Measurements from ENCODE around the gene MKKS. TPM values are rescaled to one million over a fixed set of nuclear protein-coding genes. Genes with fewer than 3 reads are reported as not detected.

Gene MKKS
- total RNA-seq, 1 experiment from 2014 or later = 10.6 TPM

GRCh38 chr20:10466855-10467254 is 32.8 kb upstream of the MKKS start:
- no peaks in the 10 kb centered on the region for H3K23me2 ChIP-seq (ENCODE audit: insufficient read length, low read depth, low read length, poor library complexity, severe bottlenecking)
- H4K8ac ChIP-seq (replicated peaks; ENCODE audit: insufficient read length, low read depth, low read length) = no peak overlapping the region
- no peak overlapping the region for H2AK5ac ChIP-seq (ENCODE audit: insufficient read length, low read length)
- H3K27ac ChIP-seq (ENCODE audit: insufficient read length, low read depth, low read length) = peak overlapping the region; percentile 47
- H3K18ac ChIP-seq (ENCODE audit: insufficient read length, low read depth, low read length) = no peak overlapping the region
- H2BK15ac ChIP-seq (ENCODE audit: low read depth, low read length) = no peak overlapping the region
- Mint-ChIP-seq H3K36me3 (ENCODE audit: insufficient read depth in 1 of 3, low read depth in 3 of 3) (peaks cover 13 to 21% (median 20%) of the 10 kb centered on the region in 3 experiments), H3K4me1 (peaks cover 67 to 70% of the 10 kb centered on the region in 2 experiments), H3K27me3 (ENCODE audit: low read depth) (no peaks in the 10 kb centered on the region), H3K9me3 (peaks cover 15% of the 10 kb centered on the region in 2 experiments), H3K4me3 (peak overlapping the region; percentile 32 to 56; a peak in 3 of 5 replicates), H3K27ac (peak overlapping the region; percentile 93 to 99 (median 99))
- no peak for TF ChIP-seq CTCF (conservative IDR thresholded peaks at IDR 0.05)
- H2BK20ac ChIP-seq (ENCODE audit: low read depth, low read length, poor library complexity, severe bottlenecking) = no peak overlapping the region
- no peak overlapping the region for H2BK12ac ChIP-seq (ENCODE audit: insufficient read length, low read depth, low read length)
- H3K27me3 ChIP-seq (ENCODE audit: insufficient read depth, low read length) = no peaks in the 10 kb centered on the region
- H3K4me1 ChIP-seq (ENCODE audit: insufficient read depth, low read length) = peaks cover 4% of the 10 kb centered on the region; the same call in 1 of the 2 replicates
- no peaks in the 10 kb centered on the region for H3K9me3 ChIP-seq (ENCODE audit: control insufficient read depth, low read depth, low read length)
- no peaks in the 10 kb centered on the region for H4K20me1 ChIP-seq (ENCODE audit: control insufficient read depth, insufficient read depth, insufficient read length)
- H4K5ac ChIP-seq (ENCODE audit: insufficient read length, low read depth, low read length) = no peak overlapping the region
- H2BK120ac ChIP-seq (ENCODE audit: low read depth, low read length, poor library complexity, severe bottlenecking) = no peak overlapping the region
- DNase-seq = no peak
- H3K56ac ChIP-seq (ENCODE audit: insufficient read length, low read depth, low read length) = no peak overlapping the region
- H4K91ac ChIP-seq (ENCODE audit: insufficient read length, low read depth, low read length) = no peak overlapping the region
- H2BK5ac ChIP-seq (ENCODE audit: insufficient read length, low read length) = no peak overlapping the region
- WGBS (ENCODE audit: extremely low coverage, insufficient read length, low lambda C conversion rate) = no CpG with 5 or more reads among the region's 3 CpGs
- H3K4ac ChIP-seq (ENCODE audit: low read depth, low read length) = no peak overlapping the region
- H3K9ac ChIP-seq (ENCODE audit: extremely low read depth, insufficient read length, low read length) = no peak overlapping the region
- H3K79me2 ChIP-seq (ENCODE audit: insufficient read depth, low read length) = peaks cover 1% of the 10 kb centered on the region; the same call in 1 of the 2 replicates
- H2AFZ ChIP-seq (ENCODE audit: low read length) = no peak overlapping the region
- H3T11ph ChIP-seq (ENCODE audit: low read length) = no peak overlapping the region
- no peak overlapping the region for H3K23ac ChIP-seq (ENCODE audit: insufficient read length, low read depth, low read length)
- H3K4me2 ChIP-seq (ENCODE audit: insufficient read depth, insufficient read length, low read length) = no peak overlapping the region
- H3K14ac ChIP-seq (ENCODE audit: insufficient read depth, low read length) = no peak overlapping the region
- H3K79me1 ChIP-seq (ENCODE audit: insufficient read depth, low read depth, low read length, poor library complexity, severe bottlenecking) = no peaks in the 10 kb centered on the region
